ENCODE measurements around the gene PTGDR2. TPM values are rescaled to one million over a fixed set of nuclear protein-coding genes. Genes with fewer than 3 reads are reported as not detected.

Gene PTGDR2
- total RNA-seq, 3 donors from 2014 or later: 0.16 to 0.59 TPM; not detected in 1

- Histone ChIP-seq H3K9me3 (no peaks in the 10 kb centered on the region), H3K4me3 (no peak overlapping the region), H3K27ac (no peak overlapping the region), H3K27me3 (no peaks in the 10 kb centered on the region), H3K4me1 (no peaks in the 10 kb centered on the region), H3K36me3 (no peaks in the 10 kb centered on the region)
- TF ChIP-seq POLR2A (IDR thresholded peaks at IDR 0.05) (no peak), POLR2AphosphoS5 (IDR thresholded peaks at IDR 0.05) (no peak)
- no peak for DNase-seq (ENCODE audit: low spot score in 2 of 2)
- intact Hi-C loops (cut with DNase I; ENCODE audit: low total_unique reads): no loop called here
Observed at GRCh38 chr11:60874421-60875365, 18.9 kb upstream of the PTGDR2 start.

- intact Hi-C loops (cut with DNase I; ENCODE audit: low total_unique reads): no loop called here
Observed at GRCh38 chr11:60873533-60873932, 17.8 kb upstream of the PTGDR2 start.

GRCh38 chr11:60872961-60873524 lies 17.3 kb upstream of the PTGDR2 start:
- Histone ChIP-seq H3K27me3 (no peaks in the 10 kb centered on the region), H3K36me3 (no peaks in the 10 kb centered on the region), H3K4me1 (no peaks in the 10 kb centered on the region), H3K9me3 (no peaks in the 10 kb centered on the region), H3K27ac (peak overlapping the region; percentile 7 to 52), H3K4me3 (no peak overlapping the region)
- intact Hi-C loops (cut with DNase I; ENCODE audit: low total_unique reads): no loop called here
- DNase-seq (ENCODE audit: low spot score in 2 of 2): no peak
- no peak for TF ChIP-seq CTCF (IDR thresholded peaks at IDR 0.05)
- no peak for TF ChIP-seq POLR2AphosphoS5 (IDR thresholded peaks at IDR 0.05)
- TF ChIP-seq POLR2A (IDR thresholded peaks at IDR 0.05): no peak

More at GRCh38 chr11:60873533-60873932, 17.8 kb upstream of the PTGDR2 start:
- Histone ChIP-seq H3K27me3 (no peaks in the 10 kb centered on the region), H3K4me3 (no peak overlapping the region), H3K4me1 (no peaks in the 10 kb centered on the region), H3K9me3 (no peaks in the 10 kb centered on the region), H3K27ac (no peak overlapping the region), H3K36me3 (no peaks in the 10 kb centered on the region)
- no peak for DNase-seq (ENCODE audit: low spot score in 2 of 2)
- TF ChIP-seq CTCF (IDR thresholded peaks at IDR 0.05) (no peak), POLR2A (IDR thresholded peaks at IDR 0.05) (no peak), POLR2AphosphoS5 (IDR thresholded peaks at IDR 0.05) (no peak)

GRCh38 chr11:60872124-60872960 lies 16.6 kb upstream of the PTGDR2 start:
- no peaks in the 10 kb centered on the region for H3K36me3 ChIP-seq
- intact Hi-C loops (cut with DNase I; ENCODE audit: low total_unique reads): no loop called here
- TF ChIP-seq POLR2AphosphoS5 (IDR thresholded peaks at IDR 0.05): no peak
- no peak for TF ChIP-seq POLR2A (IDR thresholded peaks at IDR 0.05)
- no peak for TF ChIP-seq CTCF (IDR thresholded peaks at IDR 0.05)
- H3K4me1 ChIP-seq: no peaks in the 10 kb centered on the region
- DNase-seq (ENCODE audit: low spot score in 2 of 2): no peak
- H3K27me3 ChIP-seq: no peaks in the 10 kb centered on the region
- no peak overlapping the region for H3K4me3 ChIP-seq
- peak overlapping the region; percentile 7 to 52 for H3K27ac ChIP-seq
- H3K9me3 ChIP-seq: no peaks in the 10 kb centered on the region

- Histone ChIP-seq H3K4me3 (no peak overlapping the region), H3K27ac (peak overlapping the region in 1 of 2 donors; percentile 48), H3K27me3 (no peaks in the 10 kb centered on the region), H3K36me3 (no peaks in the 10 kb centered on the region), H3K4me1 (no peaks in the 10 kb centered on the region), H3K9me3 (no peaks in the 10 kb centered on the region)
- intact Hi-C loops (cut with DNase I; ENCODE audit: low total_unique reads): no loop called here
- no peak for DNase-seq (ENCODE audit: low spot score in 2 of 2)
- TF ChIP-seq POLR2A (IDR thresholded peaks at IDR 0.05) (no peak), CTCF (IDR thresholded peaks at IDR 0.05) (no peak), POLR2AphosphoS5 (IDR thresholded peaks at IDR 0.05) (no peak)
Observed at GRCh38 chr11:60871378-60872061, 15.8 kb upstream of the PTGDR2 start.

Data from breast epithelium (tissue), 4 donors.